K562 (cell line): Measurements from ENCODE around the gene ZNF581. TPM values are rescaled to one million over a fixed set of nuclear protein-coding genes. Genes with fewer than 3 reads are reported as not detected.

Experiments used
- ATAC-seq: fragments of 200-7000 bp; cut with Tn5 transposase; 3 replicates; pipeline ENCODE4 v1.9.1; 2020; ENCODE audit warnings: moderate library complexity
- BruUV-seq: library from RNA; stranded (reverse); fragments of 400-500 nt; replicated peaks from 2 replicates; lab custom pipeline; 2021; lab: Mats Ljungman, UMichigan
- CTCF ChIA-PET: fragments of 300-600 bp; formaldehyde crosslinking; extraction: SDS; loops from one replicate; lab custom pipeline; 2021; ENCODE audit warnings: low intra/inter-chr PET ratio; lab: Yijun Ruan, JAX
- POLR2A ChIA-PET: fragments of 300-600, 350-650 bp; sonication (Branson Sonifier 250); formaldehyde crosslinking; extraction: SDS; loops from one replicate; lab custom pipeline; 2021; ENCODE audit warnings: antibody characterized with exemption, inconsistent platforms; lab: Yijun Ruan, JAX
- DNase-seq, 4 experiments: peaks; one replicate each; pipeline versions ENCODE4 v3.0.0 to v3.0.0-alpha.2; 2011 to 2018; ENCODE audit warnings: low spot score in 3 of 4, mixed read lengths in 3 of 4; ENCODE audit errors: extremely low read depth in 1 of 4
- FAIRE-seq: peaks from 2 replicates; lab custom pipeline; 2011; peaks lifted over from hg19 to GRCh38; lab: Jason Lieb, UNC
- H2AFZ ChIP-seq: 2 replicates; pipeline ENCODE4 v1.6.0; 2011; ENCODE audit warnings: low read depth, low read length, control low read depth, inconsistent platforms
- H3K27ac ChIP-seq: fragments of 200-600 bp; 3 replicates; pipeline ENCODE4 v1.8.0; 2011; ENCODE audit warnings: low read depth, mild to moderate bottlenecking, control low read depth, inconsistent platforms, low read length, moderate library complexity, mixed read lengths; ENCODE audit errors: extremely low read depth
- H3K27me3 ChIP-seq, 2 experiments: fragments of 300-600 bp in 1 of 2; 2 replicates in 1 of 2; 3 replicates in 1 of 2; pipeline versions ENCODE4 v1.6.0 to v1.8.0; 2011; ENCODE audit warnings: inconsistent platforms in 2 of 2, low read length in 2 of 2, mild to moderate bottlenecking in 1 of 2, mixed read lengths in 1 of 2, moderate library complexity in 1 of 2; ENCODE audit not compliant: control insufficient read depth in 2 of 2, insufficient read depth in 2 of 2
- H3K36me3 ChIP-seq: fragments of 300-600 bp; 3 replicates; pipeline ENCODE4 v1.8.0; 2011; ENCODE audit warnings: mild to moderate bottlenecking, low read length, inconsistent platforms; ENCODE audit not compliant: control insufficient read depth, insufficient read depth
- H3K4me1 ChIP-seq, 2 experiments: fragments of 200-600 bp in 1 of 2; replicated peaks in 1 of 2; 2 replicates in 1 of 2; 3 replicates in 1 of 2; pipeline versions ENCODE4 v1.5.1 to v1.8.0; 2011; ENCODE audit warnings: inconsistent platforms in 2 of 2, low read length in 2 of 2, mild to moderate bottlenecking in 1 of 2, mixed read lengths in 1 of 2, moderate library complexity in 1 of 2; ENCODE audit not compliant: control insufficient read depth in 2 of 2, insufficient read depth in 2 of 2
- H3K4me2 ChIP-seq: 2 replicates; pipeline ENCODE4 v1.6.1; 2011; ENCODE audit warnings: low read length, control low read depth, inconsistent platforms, mixed read lengths; ENCODE audit not compliant: insufficient read depth
- H3K4me3 ChIP-seq: fragments of 200-600 bp; sonication (generic), shearing (Covaris generic); 2 replicates; pipeline ENCODE4 v1.5.1; 2016; ENCODE audit warnings: control low read depth, inconsistent platforms
- H3K79me2 ChIP-seq: fragments of 200-600 bp; 3 replicates; pipeline ENCODE4 v1.8.0; 2011; ENCODE audit warnings: low read length, inconsistent platforms; ENCODE audit not compliant: control insufficient read depth, insufficient read depth
- H3K9ac ChIP-seq, 2 experiments: 2 replicates each; pipeline versions ENCODE4 v1.6.0 to v1.6.1; 2011; ENCODE audit warnings: low read depth in 2 of 2, low read length in 2 of 2, control low read depth in 1 of 2, inconsistent platforms in 1 of 2, mild to moderate bottlenecking in 1 of 2, mixed read lengths in 1 of 2; ENCODE audit not compliant: insufficient read depth in 1 of 2
- H3K9me1 ChIP-seq: one replicate; pipeline ENCODE4 v1.6.0; 2011; ENCODE audit warnings: inconsistent platforms, mild to moderate bottlenecking, low read length, moderate library complexity; ENCODE audit not compliant: control insufficient read depth, insufficient read depth
- H3K9me3 ChIP-seq: replicated peaks from 2 replicates; pipeline ENCODE4 v1.5.1; 2011; ENCODE audit warnings: low read depth, low read length, inconsistent platforms; ENCODE audit not compliant: control insufficient read depth, insufficient read depth
- H4K20me1 ChIP-seq: replicated peaks from 2 replicates; pipeline ENCODE4 v1.6.1; 2011; ENCODE audit warnings: low read length, inconsistent platforms, mixed read lengths; ENCODE audit not compliant: control insufficient read depth, insufficient read depth
- BRD9 ChIP-seq: fragments of 450-650 bp; IDR thresholded peaks from 2 replicates; pipeline ENCODE4 v1.6.1; 2018; ENCODE audit warnings: low read depth; ENCODE audit not compliant: partially characterized antibody
- HDAC2 ChIP-seq: fragments of 450-650 bp; IDR thresholded peaks from 2 replicates; pipeline ENCODE4 v1.6.1; 2016; ENCODE audit warnings: mild to moderate bottlenecking
- POLR3A ChIP-seq: IDR thresholded peaks from 2 replicates; pipeline ENCODE4 v1.6.1; 2011; ENCODE audit warnings: borderline replicate concordance, mild to moderate bottlenecking, moderate library complexity; ENCODE audit not compliant: insufficient read length, insufficient read depth; ENCODE audit errors: extremely low read depth
- SIX5 ChIP-seq, 2 experiments: IDR thresholded peaks; 2 replicates each; pipeline ENCODE4 v1.6.1; 2011; ENCODE audit warnings: low read length in 2 of 2, borderline replicate concordance in 1 of 2, low read depth in 1 of 2, mild to moderate bottlenecking in 1 of 2, moderate library complexity in 1 of 2; ENCODE audit not compliant: insufficient read depth in 1 of 2
- ZC3H8 ChIP-seq: fragments of 450-650 bp; IDR thresholded peaks from 2 replicates; pipeline ENCODE4 v1.6.1; 2017
- ZNF696 ChIP-seq: fragments of 250-450 bp; sonication (Bioruptor Pico); conservative IDR thresholded peaks from 2 replicates; pipeline ENCODE4 v1.4.0; 2020; ENCODE audit warnings: mild to moderate bottlenecking, moderate library complexity
- WGBS: fragments of 100-300 bp; shearing (Covaris generic); methylation state at CpG from one replicate; pipeline ENCODE4 v1.1.6; 2016; ENCODE audit warnings: low coverage, mixed read lengths; ENCODE audit not compliant: insufficient coverage; ENCODE audit errors: missing lambda C conversion rate; 5-methylcytosine and 5-hydroxymethylcytosine counted together
- in situ Hi-C: fragments of 300-500 bp; cut with MboI; formaldehyde crosslinking; loops from 4 replicates; pipeline ENCODE4 v1.15.0; 2018; ENCODE audit warnings: inconsistent platforms, mixed read lengths
- intact Hi-C: fragments of 100-400 bp; cut with micrococcal nuclease; formaldehyde crosslinking; loops from 2 replicates; pipeline ENCODE4 v1.14.2; 2022
- polyA plus RNA-seq, 8 experiments: library from polyadenylated mRNA; depleted of rRNA in 4 of 8; stranded (reverse) in 5 of 8; unstranded in 3 of 8; fragments of >200 nt; fragmentation: Nextera tagmentation in 2 of 8; fragmentation: Illumina TruSeq in 1 of 8; extraction: Ambion mirVana in 2 of 8; extraction: Trizol in 1 of 8; gene quantifications; 2 replicates each; pipeline versions ENCODE4 v1.2.1 to v1.2.3, GENCODE V29; 2011 to 2014; ENCODE audit warnings: inconsistent platforms in 1 of 8, missing spikeins in 1 of 8
- total RNA-seq, 7 experiments: library from RNA; depleted of rRNA in 6 of 7; stranded (reverse); fragments of >200 nt in 6 of 7; fragmentation: Illumina TruSeq in 2 of 7; extraction: Trizol in 2 of 7; gene quantifications; 2 replicates each; pipeline versions ENCODE4 v1.2.1 to v1.2.3, GENCODE V29; 2011 to 2021; ENCODE audit warnings: low replicate concordance in 1 of 7
- TF ChIP-seq, protein P1 (sequence below): fragments of 250-450 bp; sonication (Bioruptor Pico); IDR thresholded peaks from 2 replicates; pipeline ENCODE4 v1.8.0; 2021; ENCODE audit warnings: mild to moderate bottlenecking, moderate library complexity
- TF ChIP-seq, protein P2 (sequence below): fragments of 450-650 bp; IDR thresholded peaks from 2 replicates; pipeline ENCODE4 v1.6.1; 2016; ENCODE audit warnings: borderline replicate concordance

The ZNF581 gene
- total and polyA plus RNA-seq, 9 of the 15 experiments (the other 6 are each of a cell fraction or from before 2014, with no cell fraction given) = 2.4 to 39.4 (median 15.4) TPM

GRCh38 chr19:55693336-55693974, 50.0 kb downstream of the ZNF581 start:
- Histone ChIP-seq H2AFZ (no peak overlapping the region), H4K20me1 (peaks cover 6% of the 10 kb centered on the region), H3K4me3 (no peak overlapping the region), H3K4me1 (peaks cover 0 to 33% of the 10 kb centered on the region in 2 experiments; a peak in 3 of 5 replicates), H3K27ac (no peak overlapping the region), H3K9ac (no peak overlapping the region), H3K9me1 (no peaks in the 10 kb centered on the region), H3K27me3 (no peaks in the 10 kb centered on the region), H3K4me2 (no peak overlapping the region), H3K79me2 (no peaks in the 10 kb centered on the region), H3K36me3 (peaks cover 92% of the 10 kb centered on the region; the same call in 2 of the 3 replicates), H3K9me3 (no peaks in the 10 kb centered on the region)
- ATAC-seq (no peak), DNase-seq (no peak), FAIRE-seq (no peak)
- CTCF ChIA-PET = no interaction called here
- TF ChIP-seq ZNF696 (no peak), SIX5 (IDR thresholded peaks at IDR 0.05; ENCODE audit: borderline replicate concordance in 1 of 2, insufficient read depth in 1 of 2, low read depth in 1 of 2, low read length in 2 of 2) (no peak), BRD9 (no peak), ZC3H8 (no peak), HDAC2 (no peak), POLR3A (no peak)
- TF ChIP-seq, protein P1, sequence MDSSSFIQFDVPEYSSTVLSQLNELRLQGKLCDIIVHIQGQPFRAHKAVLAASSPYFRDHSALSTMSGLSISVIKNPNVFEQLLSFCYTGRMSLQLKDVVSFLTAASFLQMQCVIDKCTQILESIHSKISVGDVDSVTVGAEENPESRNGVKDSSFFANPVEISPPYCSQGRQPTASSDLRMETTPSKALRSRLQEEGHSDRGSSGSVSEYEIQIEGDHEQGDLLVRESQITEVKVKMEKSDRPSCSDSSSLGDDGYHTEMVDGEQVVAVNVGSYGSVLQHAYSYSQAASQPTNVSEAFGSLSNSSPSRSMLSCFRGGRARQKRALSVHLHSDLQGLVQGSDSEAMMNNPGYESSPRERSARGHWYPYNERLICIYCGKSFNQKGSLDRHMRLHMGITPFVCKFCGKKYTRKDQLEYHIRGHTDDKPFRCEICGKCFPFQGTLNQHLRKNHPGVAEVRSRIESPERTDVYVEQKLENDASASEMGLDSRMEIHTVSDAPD = no peak
- TF ChIP-seq, protein P2, sequence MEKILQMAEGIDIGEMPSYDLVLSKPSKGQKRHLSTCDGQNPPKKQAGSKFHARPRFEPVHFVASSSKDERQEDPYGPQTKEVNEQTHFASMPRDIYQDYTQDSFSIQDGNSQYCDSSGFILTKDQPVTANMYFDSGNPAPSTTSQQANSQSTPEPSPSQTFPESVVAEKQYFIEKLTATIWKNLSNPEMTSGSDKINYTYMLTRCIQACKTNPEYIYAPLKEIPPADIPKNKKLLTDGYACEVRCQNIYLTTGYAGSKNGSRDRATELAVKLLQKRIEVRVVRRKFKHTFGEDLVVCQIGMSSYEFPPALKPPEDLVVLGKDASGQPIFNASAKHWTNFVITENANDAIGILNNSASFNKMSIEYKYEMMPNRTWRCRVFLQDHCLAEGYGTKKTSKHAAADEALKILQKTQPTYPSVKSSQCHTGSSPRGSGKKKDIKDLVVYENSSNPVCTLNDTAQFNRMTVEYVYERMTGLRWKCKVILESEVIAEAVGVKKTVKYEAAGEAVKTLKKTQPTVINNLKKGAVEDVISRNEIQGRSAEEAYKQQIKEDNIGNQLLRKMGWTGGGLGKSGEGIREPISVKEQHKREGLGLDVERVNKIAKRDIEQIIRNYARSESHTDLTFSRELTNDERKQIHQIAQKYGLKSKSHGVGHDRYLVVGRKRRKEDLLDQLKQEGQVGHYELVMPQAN = no peak
- 98% methylated on average over 15 of the region's 20 CpGs for WGBS
- in situ Hi-C loops = no loop called here
- BruUV-seq = no TSS peak
- POLR2A ChIA-PET = interaction anchor here (0.7 to 1.7 kb wide), 2 partner anchors 12 to 18 kb away, joined by 3 to 5 read pairs; no protein-coding TSS in a partner anchor
- intact Hi-C loops = no loop called here
